NCI-H1436 treated with DMSO at 0.1 percent for 48 hours (cell line): ENCODE results near the gene DAB2.

ENCODE experiments used
- DNase-seq: peaks from one replicate; lab custom pipeline; 2025; lab: John Stamatoyannopoulos, UW

Gene DAB2

GRCh38 chr5:39447968-39448367 is 23.2 kb upstream of the DAB2 start:
- DNase-seq = no peak

GRCh38 chr5:39447059-39447458 is 22.3 kb upstream of the DAB2 start:
- DNase-seq = no peak

GRCh38 chr5:39446231-39446630 is 21.5 kb upstream of the DAB2 start:
- no peak for DNase-seq

GRCh38 chr5:39443911-39444310 is 19.1 kb upstream of the DAB2 start:
- DNase-seq = no peak

GRCh38 chr5:39442991-39443390 is 18.2 kb upstream of the DAB2 start:
- no peak for DNase-seq

- no peak for DNase-seq
These were observed 17.1 kb upstream of the DAB2 start for GRCh38 chr5:39441838-39442237.

- DNase-seq = no peak
These were observed 16.3 kb upstream of the DAB2 start for GRCh38 chr5:39440958-39441624.

GRCh38 chr5:39440192-39440957 is 15.6 kb upstream of the DAB2 start:
- DNase-seq = no peak

GRCh38 chr5:39439582-39440162 is 14.9 kb upstream of the DAB2 start:
- DNase-seq = no peak

- no peak for DNase-seq
These were observed 12.7 kb upstream of the DAB2 start for GRCh38 chr5:39437467-39437866.

GRCh38 chr5:39433848-39434247 is 9.1 kb upstream of the DAB2 start:
- DNase-seq = no peak

GRCh38 chr5:39432696-39433530 is 8.1 kb upstream of the DAB2 start:
- no peak for DNase-seq

- no peak for DNase-seq
These were observed 5.7 kb upstream of the DAB2 start for GRCh38 chr5:39430461-39430860.

GRCh38 chr5:39428640-39429039 is 3.9 kb upstream of the DAB2 start:
- no peak for DNase-seq

- DNase-seq = no peak
These were observed 2.9 kb upstream of the DAB2 start for GRCh38 chr5:39427633-39428032.

GRCh38 chr5:39427229-39427628 is 2.4 kb upstream of the DAB2 start:
- DNase-seq = no peak

- no peak for DNase-seq
These were observed 1.9 kb upstream of the DAB2 start for GRCh38 chr5:39426746-39427105.

- no peak for DNase-seq
These were observed 1.4 kb upstream of the DAB2 start for GRCh38 chr5:39426051-39426745.

GRCh38 chr5:39423331-39423751 is 1.4 kb downstream of the DAB2 start:
- DNase-seq = no peak

GRCh38 chr5:39422728-39423285 is 2.0 kb downstream of the DAB2 start:
- no peak for DNase-seq

- no peak for DNase-seq
These were observed 2.7 kb downstream of the DAB2 start for GRCh38 chr5:39422036-39422606.
